GM18870 (cell line): ENCODE measurements around the gene KRT5.
"Not testable (repeated sequence)": the region's sequence is repeated elsewhere in the genome, so short reads cannot be mapped to it uniquely, and the experiment has no call there.

Source experiments
- ATAC-seq: cut with Tn5 transposase; IDR thresholded peaks from one replicate; pipeline ENCODE4 v1.9.1; 2021; ENCODE audit warnings: moderate library complexity; ENCODE audit not compliant: unreplicated experiment

KRT5 gene

GRCh38 chr12:52522346-52523011 is 2.3 kb upstream of the KRT5 start:
- no peak for ATAC-seq

GRCh38 chr12:52521568-52522266 is 1.5 kb upstream of the KRT5 start:
- ATAC-seq = no peak

- ATAC-seq = no peak
These were observed 977 bp upstream of the KRT5 start for GRCh38 chr12:52521175-52521567.

- ATAC-seq = no peak
These were observed 849 bp downstream of the KRT5 start for GRCh38 chr12:52519387-52519703.

GRCh38 chr12:52518574-52519386 is 1.4 kb downstream of the KRT5 start:
- no peak for ATAC-seq

GRCh38 chr12:52517888-52518287 is 2.3 kb downstream of the KRT5 start:
- no peak for ATAC-seq

GRCh38 chr12:52517005-52517835 is 3.0 kb downstream of the KRT5 start:
- no peak for ATAC-seq

- no peak for ATAC-seq
These were observed 4.0 kb downstream of the KRT5 start for GRCh38 chr12:52515927-52516831.

- ATAC-seq = no peak
These were observed 4.9 kb downstream of the KRT5 start for GRCh38 chr12:52515319-52515646.

GRCh38 chr12:52514471-52515318 is 5.5 kb downstream of the KRT5 start:
- no peak for ATAC-seq

GRCh38 chr12:52513736-52514135 is 6.5 kb downstream of the KRT5 start:
- no peak for ATAC-seq

- ATAC-seq = no peak
These were observed 12.0 kb downstream of the KRT5 start for GRCh38 chr12:52508211-52508610.

- ATAC-seq = no peak
These were observed 13.1 kb downstream of the KRT5 start for GRCh38 chr12:52506858-52507715.

GRCh38 chr12:52502877-52503276 is 17.3 kb downstream of the KRT5 start:
- no peak for ATAC-seq

- ATAC-seq = no peak
These were observed 18.7 kb downstream of the KRT5 start for GRCh38 chr12:52501490-52501889.

GRCh38 chr12:52500574-52500973 is 19.6 kb downstream of the KRT5 start:
- not testable (repeated sequence) for ATAC-seq

- ATAC-seq = no peak
These were observed 20.2 kb downstream of the KRT5 start for GRCh38 chr12:52499806-52500560.

- ATAC-seq = no peak
These were observed 21.2 kb downstream of the KRT5 start for GRCh38 chr12:52498946-52499345.
